ENCODE data around the gene C5orf58.
A peak's percentile ranks its signal among the peaks of the same experiment; 100 is the strongest.

C5orf58 gene

DNA sequence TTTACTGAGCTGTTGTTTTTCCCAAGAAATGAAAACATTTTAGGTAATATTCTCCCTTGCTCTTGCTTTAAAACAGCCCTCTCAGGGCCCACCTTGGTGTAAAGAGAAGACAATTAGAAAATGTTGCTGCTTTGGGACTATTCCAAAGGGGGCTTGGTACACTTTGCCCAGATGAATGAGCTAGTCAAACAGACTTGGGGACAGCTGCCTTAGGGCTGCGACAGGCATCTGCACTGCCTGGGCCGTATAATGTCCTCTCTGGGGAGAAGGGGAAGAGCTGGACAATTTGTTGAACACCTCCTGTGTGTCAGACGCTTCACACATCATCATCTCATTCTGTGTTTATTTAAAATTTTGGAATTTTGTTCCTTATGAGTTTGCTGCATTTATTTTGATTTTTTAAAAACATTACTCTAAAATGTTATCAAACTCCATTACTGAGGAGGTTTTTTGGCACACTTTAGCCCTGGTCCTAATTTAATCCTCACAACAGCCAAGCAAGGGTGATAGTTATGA is 28.8 kb downstream of the C5orf58 start:
- Mint-ChIP-seq H3K4me1 (peaks cover 92% of the 10 kb centered on the region), H3K27ac (peak overlapping the region; percentile 21 to 85), H3K4me3 (no peak overlapping the region), H3K9me3 (no peaks in the 10 kb centered on the region), H3K27me3 (no peaks in the 10 kb centered on the region)
- DNase-seq, result no peak
- ATAC-seq, result no peak

DNA sequence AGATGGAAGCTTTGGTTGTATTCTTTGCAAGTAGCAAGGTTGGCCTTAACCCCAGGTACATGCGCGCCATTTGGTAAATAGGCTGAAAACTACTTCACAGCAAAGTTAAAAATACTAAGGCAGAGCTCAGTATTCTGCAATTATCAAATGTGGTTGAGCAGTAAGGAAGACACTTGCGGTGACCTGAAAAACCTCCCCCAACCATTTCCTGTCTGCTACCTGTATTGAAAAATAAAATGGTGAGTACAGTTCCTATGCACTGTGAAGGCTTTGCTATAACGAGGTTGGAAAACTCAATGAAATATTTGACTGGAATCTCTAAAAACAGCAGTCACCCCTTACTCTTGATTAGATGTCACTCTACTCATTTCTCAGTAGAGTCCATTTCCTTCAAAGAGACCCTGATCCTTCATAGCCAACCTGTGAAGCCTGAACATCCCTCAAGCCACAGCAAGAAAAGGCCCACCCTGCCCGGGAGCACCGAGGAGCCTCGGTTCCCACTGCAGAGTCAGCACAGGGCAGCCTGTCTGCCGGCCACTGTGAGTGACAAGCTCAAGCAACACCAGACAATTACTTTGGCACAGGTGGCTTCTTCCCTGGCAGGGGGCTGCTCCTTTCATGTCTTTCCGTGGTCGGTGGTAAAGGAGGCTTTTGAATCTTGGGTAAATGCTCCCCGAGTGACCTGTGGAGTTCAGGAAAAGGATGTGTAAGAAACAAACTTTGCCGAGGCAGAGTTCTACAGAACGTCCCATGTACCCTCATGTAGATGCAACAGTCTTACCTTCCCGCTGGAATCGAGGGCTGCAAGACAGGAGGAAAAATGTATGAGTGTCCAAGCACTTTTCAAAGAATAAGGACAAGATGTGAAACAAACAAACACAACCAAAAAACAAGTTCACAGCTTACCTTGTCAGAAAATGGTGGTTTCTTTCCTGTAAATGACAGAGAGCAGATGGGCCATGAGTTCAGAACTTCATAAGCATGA is 29.6 kb downstream of the C5orf58 start:
- DNase-seq (no peak), ATAC-seq (peak; percentile 51)
- no peaks in the 10 kb centered on the region for H3K27me3 Mint-ChIP-seq
- peaks cover 92% of the 10 kb centered on the region for H3K4me1 Mint-ChIP-seq
- H3K4me3 Mint-ChIP-seq, result peak overlapping the region; percentile 64 to 74
- H3K27ac Mint-ChIP-seq, result peak overlapping the region; percentile 85 to 93
- no peaks in the 10 kb centered on the region for H3K9me3 Mint-ChIP-seq

DNA sequence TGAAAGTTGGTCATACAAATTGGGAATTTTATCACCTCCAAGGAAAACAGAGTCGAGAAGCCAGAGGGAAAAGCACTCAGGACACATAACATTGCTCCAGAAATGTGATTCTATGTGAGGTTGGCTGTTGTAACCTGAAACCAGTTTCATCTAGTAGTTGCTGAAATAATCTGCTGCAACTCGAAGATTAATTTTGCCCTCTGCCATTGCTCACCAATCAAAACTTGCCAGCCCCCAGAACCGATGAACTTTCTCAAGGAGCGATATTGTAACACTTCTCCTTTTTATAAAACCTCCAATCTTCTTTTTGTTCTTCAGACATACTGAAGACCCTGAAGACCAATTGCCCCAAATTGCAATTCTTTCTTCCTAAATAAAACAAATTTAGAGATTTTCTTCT is 31.1 kb downstream of the C5orf58 start:
- DNase-seq (no peak), ATAC-seq (no peak)
- Mint-ChIP-seq H3K4me3 (peak overlapping the region in 1 of 2 donors; percentile 56), H3K27ac (peak overlapping the region; percentile 17 to 58), H3K9me3 (no peaks in the 10 kb centered on the region), H3K27me3 (no peaks in the 10 kb centered on the region), H3K4me1 (peaks cover 96% of the 10 kb centered on the region)

DNA sequence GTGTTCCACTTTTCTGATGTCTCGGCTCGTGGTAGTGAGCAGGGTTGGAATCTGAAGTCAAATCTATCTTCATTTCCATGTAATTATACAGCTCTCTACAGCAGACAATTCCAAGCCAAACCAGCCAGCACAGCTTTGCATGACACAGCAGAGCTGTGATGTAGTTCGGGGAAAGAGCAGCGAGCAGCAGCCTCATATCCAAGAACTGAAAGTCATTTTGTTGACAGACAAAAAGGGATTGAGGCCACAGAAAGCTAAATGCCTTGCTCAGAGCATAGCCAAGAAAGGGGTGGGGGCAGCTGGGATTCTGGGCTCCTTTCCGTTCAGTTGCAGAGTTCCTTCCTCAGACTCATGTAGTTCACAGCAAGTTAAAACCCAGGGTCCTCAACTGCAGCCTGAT is 32.7 kb downstream of the C5orf58 start:
- no peaks in the 10 kb centered on the region for H3K9me3 Mint-ChIP-seq
- ATAC-seq (no peak), DNase-seq (no peak)
- peaks cover 99% of the 10 kb centered on the region for H3K4me1 Mint-ChIP-seq
- no peak overlapping the region for H3K27ac Mint-ChIP-seq
- H3K27me3 Mint-ChIP-seq, result no peaks in the 10 kb centered on the region
- H3K4me3 Mint-ChIP-seq, result peak overlapping the region in 1 of 2 donors; percentile 7

DNA sequence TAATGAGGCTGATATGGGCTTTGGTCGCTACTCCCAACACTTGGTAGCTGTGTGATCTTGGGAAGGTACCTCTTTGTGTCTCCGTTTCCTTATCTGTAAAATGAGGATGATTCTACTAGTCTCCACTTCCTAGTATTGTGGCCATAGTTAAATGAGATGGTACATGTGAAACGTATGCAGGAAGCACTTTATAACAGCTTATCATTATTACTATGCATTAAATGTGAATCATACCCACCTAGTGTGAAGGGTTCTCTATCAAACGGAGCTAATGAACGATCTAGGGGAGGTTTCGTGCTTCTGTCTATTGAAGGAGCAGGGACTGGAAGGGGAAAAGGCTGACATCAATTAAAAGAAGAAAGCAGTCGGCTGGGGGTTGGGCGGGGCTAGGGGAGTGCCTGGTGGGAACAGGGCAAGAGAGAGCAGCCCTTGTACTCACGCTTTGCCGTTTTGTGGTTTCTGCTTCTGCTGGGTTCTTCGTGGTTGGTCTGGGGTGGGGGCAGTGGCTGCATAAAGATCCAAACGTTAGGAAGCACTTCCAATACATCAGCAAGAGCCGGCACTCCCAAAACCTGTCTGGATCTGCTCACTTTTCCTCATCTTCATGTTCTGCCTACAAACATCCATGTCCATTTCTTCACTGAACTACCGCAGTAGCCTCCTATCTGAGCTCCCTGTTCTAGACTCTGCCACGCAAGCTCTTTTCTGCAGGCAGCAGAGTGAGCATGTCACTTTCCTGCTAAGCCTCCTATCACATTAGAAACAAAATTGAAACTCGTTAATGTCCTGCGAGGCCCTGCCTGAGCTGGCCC is 34.0 kb downstream of the C5orf58 start:
- Mint-ChIP-seq H3K27ac (peak overlapping the region; percentile 72 to 91), H3K27me3 (no peaks in the 10 kb centered on the region), H3K9me3 (no peaks in the 10 kb centered on the region), H3K4me1 (peaks cover 100% of the 10 kb centered on the region), H3K4me3 (peak overlapping the region; percentile 70 to 80)
- no peak for DNase-seq
- peak; percentile 73 for ATAC-seq

DNA sequence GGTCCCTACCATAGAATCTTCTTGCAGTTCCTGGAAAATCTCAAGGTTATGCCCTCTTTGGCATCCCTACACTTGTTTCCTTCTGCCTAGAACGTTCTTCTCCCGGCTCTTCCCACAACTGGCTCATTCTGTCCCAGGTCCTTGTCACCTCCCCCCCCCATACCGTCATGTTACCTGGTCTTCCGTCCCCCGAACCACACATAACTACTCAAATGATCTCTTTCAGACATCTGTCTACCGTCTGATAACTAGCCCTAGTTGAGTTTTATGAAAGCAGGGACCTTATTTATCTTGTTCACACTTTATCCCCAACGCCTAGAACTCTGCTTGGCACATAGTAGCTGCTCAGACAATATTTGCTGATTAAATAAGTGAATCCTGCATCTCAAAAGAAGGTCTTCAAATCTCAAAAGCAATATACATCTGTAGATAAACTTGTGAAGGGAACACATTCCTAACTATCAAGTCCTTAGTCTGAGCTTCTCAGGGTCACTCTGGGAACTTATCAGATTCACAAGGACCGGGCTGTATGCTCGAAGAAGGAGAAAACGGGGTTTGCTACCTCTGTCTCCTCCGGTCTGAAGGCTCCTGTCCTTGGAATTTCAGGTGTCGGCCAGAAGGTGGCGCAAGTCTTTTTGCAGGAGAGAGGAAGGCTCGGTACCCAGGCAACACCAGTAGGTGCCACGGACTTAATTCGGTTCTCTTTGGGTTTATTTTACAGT is 34.8 kb downstream of the C5orf58 start:
- Mint-ChIP-seq H3K27me3 (no peaks in the 10 kb centered on the region), H3K4me1 (peaks cover 99% of the 10 kb centered on the region), H3K9me3 (no peaks in the 10 kb centered on the region), H3K4me3 (peak overlapping the region; percentile 70 to 80), H3K27ac (peak overlapping the region; percentile 60 to 86)
- ATAC-seq (peak; percentile 61), DNase-seq (peak; percentile 74 to 81)

DNA sequence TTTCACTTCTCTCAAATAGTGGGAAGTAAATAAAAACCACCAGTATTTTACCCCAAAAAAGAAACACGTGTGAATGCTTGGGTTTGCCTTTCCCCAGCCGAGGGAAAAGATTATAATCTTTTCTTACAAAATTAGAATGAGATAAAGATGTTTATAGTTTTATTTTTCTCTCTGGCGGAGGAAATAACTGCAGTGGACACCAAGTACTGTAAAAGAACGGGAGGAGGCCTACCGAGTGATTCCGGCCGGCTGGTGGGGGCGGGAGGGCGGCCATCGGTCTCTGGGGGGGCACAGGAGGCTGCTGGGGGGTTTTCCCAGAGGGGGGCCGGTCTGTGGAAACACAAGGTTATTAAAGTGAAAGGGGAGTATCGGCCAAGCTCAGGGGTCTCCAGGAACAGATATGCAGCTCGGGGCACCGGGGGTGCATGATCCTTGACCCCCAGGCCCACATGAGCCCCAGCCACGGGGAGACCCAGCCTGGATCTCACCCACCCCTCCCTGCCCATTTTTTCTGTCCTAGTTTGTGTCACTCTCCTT is 35.4 kb downstream of the C5orf58 start:
- peak overlapping the region; percentile 63 to 92 for H3K27ac Mint-ChIP-seq
- DNase-seq (no peak), ATAC-seq (no peak)
- no peaks in the 10 kb centered on the region for H3K9me3 Mint-ChIP-seq
- H3K27me3 Mint-ChIP-seq, result no peaks in the 10 kb centered on the region
- peak overlapping the region; percentile 70 to 80 for H3K4me3 Mint-ChIP-seq
- peaks cover 99% of the 10 kb centered on the region for H3K4me1 Mint-ChIP-seq

DNA sequence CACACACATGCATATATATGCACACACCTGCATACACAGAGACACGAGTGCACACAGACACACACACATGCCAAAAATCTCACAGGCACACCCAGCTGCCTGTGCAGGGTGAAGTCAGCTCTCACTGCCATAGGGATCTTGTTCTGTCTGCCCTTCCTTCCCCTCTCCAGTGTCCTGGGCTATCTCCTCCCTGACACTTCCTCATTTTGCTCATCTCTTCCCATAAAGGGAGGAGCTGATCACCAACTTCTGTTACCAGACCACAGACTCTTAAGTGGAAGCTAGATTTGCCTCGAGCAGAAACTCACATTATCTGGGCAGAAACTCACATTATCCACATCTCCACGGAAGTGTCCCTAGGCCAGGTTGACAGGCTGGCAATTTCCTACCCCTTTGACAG is 36.1 kb downstream of the C5orf58 start:
- Mint-ChIP-seq H3K4me3 (peak overlapping the region; percentile 70 to 80), H3K27me3 (no peaks in the 10 kb centered on the region), H3K9me3 (no peaks in the 10 kb centered on the region), H3K27ac (peak overlapping the region; percentile 92 to 95), H3K4me1 (peaks cover 99% of the 10 kb centered on the region)
- DNase-seq (no peak), ATAC-seq (no peak)

DNA sequence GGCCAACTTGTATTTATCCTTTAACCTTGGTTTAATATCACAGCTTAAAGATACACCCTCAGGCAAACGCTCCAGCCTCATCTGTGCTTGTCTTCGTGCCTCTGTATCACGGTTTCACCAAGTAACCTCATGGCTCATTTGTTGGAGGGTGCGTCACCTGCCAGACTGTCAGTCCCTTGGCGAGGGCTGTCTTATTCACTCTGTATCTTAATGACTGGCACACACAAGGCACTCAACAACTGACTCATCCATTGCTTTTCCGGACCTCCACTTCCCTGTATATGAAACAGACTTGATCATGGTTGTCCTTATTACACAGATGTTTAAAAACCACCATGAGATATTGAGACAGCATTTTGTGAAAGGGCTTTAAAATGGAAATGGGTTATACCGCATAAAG is 36.8 kb downstream of the C5orf58 start:
- DNase-seq, result peak in 1 of 2 donors; percentile 66
- peak; percentile 72 for ATAC-seq
- H3K9me3 Mint-ChIP-seq, result no peaks in the 10 kb centered on the region
- no peaks in the 10 kb centered on the region for H3K27me3 Mint-ChIP-seq
- peak overlapping the region in 1 of 2 donors; percentile 95 for H3K27ac Mint-ChIP-seq
- H3K4me3 Mint-ChIP-seq, result peak overlapping the region; percentile 70 to 80
- peaks cover 99% of the 10 kb centered on the region for H3K4me1 Mint-ChIP-seq

DNA sequence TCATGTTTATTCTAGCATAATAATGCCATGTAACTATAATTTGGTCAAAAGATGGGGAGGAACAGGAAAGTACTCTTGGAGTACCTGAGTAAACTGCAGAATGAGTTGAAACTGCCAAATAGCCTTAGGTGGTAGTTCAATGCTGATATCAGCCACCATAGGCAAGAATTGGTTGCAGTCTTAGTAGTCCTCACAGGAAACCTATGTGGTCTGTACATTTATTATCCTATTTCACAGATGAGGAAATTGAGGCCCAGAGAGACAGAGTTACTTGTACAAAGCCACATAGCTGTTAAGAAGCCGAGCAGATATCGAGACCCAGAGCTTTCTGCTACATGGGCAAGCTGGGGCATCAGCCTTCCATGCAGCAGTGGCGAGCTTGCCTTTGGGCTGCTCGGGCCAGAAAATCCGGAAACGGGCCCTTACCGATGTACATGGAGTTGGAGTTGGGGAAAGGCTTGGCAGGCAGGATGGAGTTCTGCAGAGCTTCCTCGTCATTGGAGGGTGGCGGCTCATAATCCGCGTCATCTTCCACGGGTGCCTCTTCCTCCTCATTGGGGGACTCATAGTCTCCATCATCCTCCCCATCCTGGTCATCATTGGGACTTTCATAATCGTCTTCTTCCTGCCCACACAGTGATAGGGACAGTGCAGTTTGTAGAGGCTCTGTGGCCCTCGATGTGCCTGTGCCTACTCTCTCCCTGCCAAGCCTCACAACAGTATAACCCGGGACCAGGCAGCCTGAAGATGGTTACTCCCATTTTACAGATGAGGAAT is 37.7 kb downstream of the C5orf58 start:
- no peak for ATAC-seq
- Mint-ChIP-seq H3K4me3 (peak overlapping the region; percentile 39 to 52), H3K4me1 (peaks cover 99% of the 10 kb centered on the region), H3K27ac (peak overlapping the region; percentile 36 to 93), H3K9me3 (no peaks in the 10 kb centered on the region), H3K27me3 (no peaks in the 10 kb centered on the region)
- DNase-seq, result no peak

DNA sequence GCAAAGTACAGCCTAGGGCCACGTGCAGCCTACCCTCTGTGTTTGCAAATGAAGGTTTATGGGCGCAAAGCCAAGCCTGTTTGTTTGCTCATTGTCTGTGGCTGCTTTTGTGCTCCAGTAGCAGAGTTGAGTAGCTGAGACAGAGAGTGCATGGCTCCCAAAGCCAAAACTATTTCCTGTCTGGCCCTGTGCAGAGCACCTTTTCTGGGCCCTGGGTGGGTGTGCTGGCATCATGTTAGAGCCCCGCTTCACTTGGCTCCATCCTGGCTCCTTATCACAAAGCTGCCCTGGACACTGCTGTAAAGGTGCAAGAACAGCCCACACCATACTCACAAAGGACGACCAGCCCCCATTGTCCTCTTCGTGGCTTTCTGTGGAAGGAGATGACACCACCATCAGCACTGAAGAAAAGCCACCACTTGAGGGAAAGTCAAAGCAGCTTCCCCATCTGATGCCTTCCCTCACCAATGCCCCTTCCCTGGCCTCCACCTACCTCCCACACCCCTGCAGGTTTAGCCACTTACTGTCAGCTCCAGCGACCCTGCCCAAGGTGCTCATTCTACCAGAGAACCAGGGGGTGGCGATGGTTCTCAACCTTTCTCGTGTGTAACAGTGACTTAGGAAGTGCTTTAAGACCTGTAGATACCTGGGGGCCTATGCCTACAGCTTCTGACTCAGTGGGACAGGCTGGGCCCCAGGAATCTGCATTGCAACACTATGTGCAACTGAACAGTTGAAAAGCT is 41.4 kb downstream of the C5orf58 start:
- H3K27ac Mint-ChIP-seq, result peak overlapping the region; percentile 95
- ATAC-seq, result no peak
- H3K9me3 Mint-ChIP-seq, result no peaks in the 10 kb centered on the region

DNA sequence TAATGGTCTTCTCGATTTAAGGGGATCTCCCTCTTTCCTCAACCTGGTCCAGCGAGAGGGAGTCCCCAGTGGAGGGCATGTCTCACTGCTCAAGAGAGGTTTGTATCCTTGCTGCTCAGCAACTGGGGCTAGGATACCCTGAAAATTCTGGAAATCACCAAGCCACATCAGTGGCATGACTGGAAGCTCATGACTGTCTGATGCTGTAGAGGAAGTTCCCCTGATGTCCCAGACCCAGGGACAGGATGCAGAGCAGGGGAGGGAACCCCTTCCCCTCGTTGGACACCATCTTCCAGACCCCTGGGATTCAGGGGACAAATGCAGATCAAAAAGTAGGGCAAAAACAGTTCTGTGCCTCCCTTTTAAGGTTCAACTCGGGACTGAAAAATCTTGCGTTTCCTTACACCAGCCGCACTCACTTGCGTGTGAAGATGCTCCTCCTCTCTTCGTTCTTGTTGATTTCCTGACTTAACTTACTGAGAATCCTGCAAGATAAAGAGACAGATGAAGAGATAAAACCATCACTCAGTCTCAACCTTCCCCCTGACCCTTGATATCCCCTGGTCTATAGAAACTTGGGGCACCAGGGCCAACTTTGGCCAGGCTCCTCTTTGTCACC is 42.7 kb downstream of the C5orf58 start:
- ATAC-seq (peak; percentile 4), DNase-seq (peak in 1 of 2 donors; percentile 63)
- Mint-ChIP-seq H3K4me3 (peak overlapping the region; percentile 58 to 79), H3K4me1 (peaks cover 99% of the 10 kb centered on the region), H3K27ac (peak overlapping the region; percentile 91 to 95), H3K9me3 (no peaks in the 10 kb centered on the region), H3K27me3 (no peaks in the 10 kb centered on the region)

More for the DNA sequence above, 41.4 kb downstream of the C5orf58 start:
- peak in 1 of 2 donors; percentile 61 for DNase-seq
- H3K27me3 Mint-ChIP-seq, result no peaks in the 10 kb centered on the region
- H3K4me1 Mint-ChIP-seq, result peaks cover 99% of the 10 kb centered on the region
- peak overlapping the region; percentile 74 to 79 for H3K4me3 Mint-ChIP-seq

DNA sequence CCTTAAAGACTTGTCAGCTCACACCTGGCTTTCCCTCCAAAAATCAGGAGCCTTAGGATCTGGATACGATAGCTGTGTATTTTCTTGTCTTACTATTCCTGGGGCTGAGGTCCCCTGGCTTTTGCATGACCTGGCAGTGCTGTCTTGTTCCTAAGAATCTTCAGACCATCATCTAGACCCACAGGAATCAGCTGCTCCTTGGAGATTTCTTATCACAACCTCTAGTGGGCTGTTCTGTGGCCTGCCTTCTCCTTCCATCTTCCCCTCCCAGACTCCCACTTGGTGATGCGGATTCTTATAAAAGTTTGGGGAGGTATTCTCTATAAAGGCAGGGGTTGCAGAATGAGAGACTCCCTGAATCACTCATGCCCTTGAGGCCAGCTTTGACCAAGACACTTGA is 43.4 kb downstream of the C5orf58 start:
- ATAC-seq (no peak), DNase-seq (no peak)
- H3K4me1 Mint-ChIP-seq, result peaks cover 99% of the 10 kb centered on the region
- H3K27me3 Mint-ChIP-seq, result no peaks in the 10 kb centered on the region
- H3K9me3 Mint-ChIP-seq, result no peaks in the 10 kb centered on the region
- peak overlapping the region; percentile 58 to 79 for H3K4me3 Mint-ChIP-seq
- H3K27ac Mint-ChIP-seq, result peak overlapping the region; percentile 91 to 95

Measured in stimulated activated naive CD8-positive, alpha-beta T cell treated with anti-CD3 and anti-CD28 coated beads, Interleukin-15, amount 100 ng/mL, for 72 hours (primary cell).